Smooth muscle cell (in vitro differentiated cells): ENCODE measurements around the gene LPXN. TPM values are rescaled to one million over a fixed set of nuclear protein-coding genes. Genes with fewer than 3 reads are reported as not detected.

ENCODE experiments used
- DNase-seq: peaks from one replicate; lab custom pipeline; 2025; ENCODE audit not compliant: unreplicated experiment; lab: John Stamatoyannopoulos, UW
- H2AFZ ChIP-seq: fragments of 200-600 bp; sonication (generic); 2 replicates; pipeline ENCODE4 v1.6.0; 2016; ENCODE audit warnings: antibody characterized with exemption, low read depth, mild to moderate bottlenecking
- H3F3A ChIP-seq: fragments of 200-600 bp; sonication (generic); 2 replicates; pipeline ENCODE4 v1.6.0; 2017; ENCODE audit warnings: antibody characterized with exemption, low read depth
- H3K27ac ChIP-seq: fragments of 200-600 bp; sonication (generic); 2 replicates; pipeline ENCODE4 v1.5.1; 2016; ENCODE audit warnings: low read depth, mild to moderate bottlenecking
- H3K27me3 ChIP-seq: fragments of 200-600 bp; sonication (generic); 2 replicates; pipeline ENCODE4 v1.6.1; 2016; ENCODE audit warnings: low read depth, mild to moderate bottlenecking
- H3K36me3 ChIP-seq: fragments of 200-600 bp; sonication (generic); 2 replicates; pipeline ENCODE4 v1.5.1; 2016; ENCODE audit warnings: low read depth
- H3K4me1 ChIP-seq: fragments of 200-600 bp; sonication (generic); 2 replicates; pipeline ENCODE4 v1.5.1; 2016; ENCODE audit warnings: low read depth
- H3K4me2 ChIP-seq: fragments of 200-600 bp; sonication (generic); 2 replicates; pipeline ENCODE4 v1.6.0; 2016; ENCODE audit warnings: mild to moderate bottlenecking
- H3K4me3 ChIP-seq: fragments of 200-600 bp; sonication (generic); 2 replicates; pipeline ENCODE4 v1.5.1; 2016; ENCODE audit warnings: mild to moderate bottlenecking
- H3K79me2 ChIP-seq: fragments of 200-600 bp; sonication (generic); 2 replicates; pipeline ENCODE4 v1.6.0; 2016; ENCODE audit warnings: low read depth, mild to moderate bottlenecking
- H3K9ac ChIP-seq: fragments of 200-600 bp; sonication (generic); 2 replicates; pipeline ENCODE4 v1.6.0; 2016; ENCODE audit warnings: low read depth
- H3K9me3 ChIP-seq: fragments of 200-600 bp; sonication (generic); replicated peaks from 2 replicates; pipeline ENCODE4 v1.5.1; 2016; ENCODE audit warnings: low read depth
- H4K20me1 ChIP-seq: fragments of 200-600 bp; sonication (generic); 2 replicates; pipeline ENCODE4 v1.6.0; 2016; ENCODE audit warnings: low read depth
- CTCF ChIP-seq: fragments of 200-600 bp; sonication (generic); IDR thresholded peaks from 2 replicates; pipeline ENCODE4 v1.5.1; 2017; ENCODE audit warnings: borderline replicate concordance, mild to moderate bottlenecking, antibody characterized with exemption; ENCODE audit not compliant: insufficient read depth, poor library complexity, severe bottlenecking
- whole genome bisulfite sequencing: methylation state at CpG from one replicate; pipeline ENCODE4 v1.1.7; 2016; ENCODE audit warnings: low lambda C conversion rate; 5-methylcytosine and 5-hydroxymethylcytosine counted together
- polyA plus RNA-seq: library from polyadenylated mRNA; unstranded; fragments of >200 nt; fragmentation: Nextera tagmentation; extraction: Ambion mirVana; gene quantifications from 2 replicates; pipeline ENCODE4 v1.2.1, GENCODE V29; 2016
- total RNA-seq: library from RNA; depleted of rRNA; stranded (reverse); fragments of >200 nt; gene quantifications from 2 replicates; pipeline ENCODE4 v1.2.3, GENCODE V29; 2014

Gene LPXN
- total and polyA plus RNA-seq, 2 experiments from 2014 or later, result 1.9 to 2.7 TPM

- DNase-seq, result no peak
- Histone ChIP-seq H3K79me2 (no peaks in the 10 kb centered on the region), H3K36me3 (no peaks in the 10 kb centered on the region), H3K4me3 (peak overlapping the region; percentile 39), H3K9me3 (no peaks in the 10 kb centered on the region), H3K27me3 (peaks cover under 1% of the 10 kb centered on the region), H4K20me1 (no peaks in the 10 kb centered on the region), H3K4me1 (peaks cover 3% of the 10 kb centered on the region), H3F3A (no peaks in the 10 kb centered on the region), H3K9ac (no peak overlapping the region), H2AFZ (peak overlapping the region; percentile 81), H3K27ac (no peak overlapping the region), H3K4me2 (peak overlapping the region; percentile 81)
- TF ChIP-seq CTCF, result peak; percentile 71
- WGBS, result 15% methylated on average over 7 of the region's 7 CpGs
Measured at GRCh38 chr11:58524232-58525036, 51.2 kb downstream of the LPXN start.

- Histone ChIP-seq H3K27me3 (peaks cover 4% of the 10 kb centered on the region), H3K4me3 (no peak overlapping the region), H4K20me1 (no peaks in the 10 kb centered on the region), H3K9me3 (no peaks in the 10 kb centered on the region), H3K9ac (no peak overlapping the region), H3K36me3 (no peaks in the 10 kb centered on the region), H3F3A (no peaks in the 10 kb centered on the region), H3K4me1 (no peaks in the 10 kb centered on the region), H3K79me2 (no peaks in the 10 kb centered on the region), H3K27ac (no peak overlapping the region), H3K4me2 (no peak overlapping the region), H2AFZ (no peak overlapping the region)
- peak; percentile 74 for TF ChIP-seq CTCF
- WGBS, result 36% methylated on average over 5 of the region's 5 CpGs
- DNase-seq, result no peak
Measured at GRCh38 chr11:58513747-58514367, 61.8 kb downstream of the LPXN start.

DNA sequence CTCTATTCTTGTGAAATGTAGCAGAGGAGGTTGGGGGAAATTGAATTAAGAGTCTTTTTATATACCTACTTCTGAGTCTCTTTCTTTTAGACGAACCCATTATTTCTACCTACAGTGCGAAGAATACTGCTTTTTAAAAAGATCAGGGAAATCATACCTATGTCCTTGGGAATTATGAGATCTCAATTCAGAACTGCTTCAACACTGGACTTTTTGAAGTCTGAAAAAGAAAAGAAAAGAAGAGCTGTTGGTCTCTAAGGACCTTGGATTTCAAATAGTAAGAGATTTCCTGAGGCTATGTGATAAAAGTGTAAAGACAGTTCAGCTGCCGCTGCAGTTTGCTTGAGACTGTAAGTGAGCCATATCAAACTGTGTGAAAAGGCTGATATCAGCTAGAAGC lies 64.0 kb downstream of the LPXN start:
- H3K79me2 ChIP-seq, result no peaks in the 10 kb centered on the region
- H3K4me1 ChIP-seq, result no peaks in the 10 kb centered on the region
- no peak overlapping the region for H3K4me3 ChIP-seq
- TF ChIP-seq CTCF, result no peak
- no peak overlapping the region for H3K27ac ChIP-seq
- H3K9me3 ChIP-seq, result no peaks in the 10 kb centered on the region
- no peak for DNase-seq
- no peak overlapping the region for H3K4me2 ChIP-seq
- no peak overlapping the region for H2AFZ ChIP-seq
- no peaks in the 10 kb centered on the region for H3K27me3 ChIP-seq
- no peaks in the 10 kb centered on the region for H3K36me3 ChIP-seq
- no peaks in the 10 kb centered on the region for H4K20me1 ChIP-seq
- no peak overlapping the region for H3K9ac ChIP-seq
- no peaks in the 10 kb centered on the region for H3F3A ChIP-seq
- WGBS, result 85% methylated on average over 3 of the region's 3 CpGs
